Effector CD4-positive, alpha-beta T cell (primary cell): ENCODE data around the gene G6PC2. TPM values are rescaled to one million over a fixed set of nuclear protein-coding genes. Genes with fewer than 3 reads are reported as not detected.
"Not testable (repeated sequence)": the region's sequence is repeated elsewhere in the genome, so short reads cannot be mapped to it uniquely, and the experiment has no call there.

Experiments
- DNase-seq: peaks from one replicate; pipeline ENCODE4 v3.0.0-alpha.2; 2020
- total RNA-seq: gene quantifications from one replicate; lab custom pipeline; 2026; lab: John Stamatoyannopoulos, UW

The G6PC2 gene, protein sequence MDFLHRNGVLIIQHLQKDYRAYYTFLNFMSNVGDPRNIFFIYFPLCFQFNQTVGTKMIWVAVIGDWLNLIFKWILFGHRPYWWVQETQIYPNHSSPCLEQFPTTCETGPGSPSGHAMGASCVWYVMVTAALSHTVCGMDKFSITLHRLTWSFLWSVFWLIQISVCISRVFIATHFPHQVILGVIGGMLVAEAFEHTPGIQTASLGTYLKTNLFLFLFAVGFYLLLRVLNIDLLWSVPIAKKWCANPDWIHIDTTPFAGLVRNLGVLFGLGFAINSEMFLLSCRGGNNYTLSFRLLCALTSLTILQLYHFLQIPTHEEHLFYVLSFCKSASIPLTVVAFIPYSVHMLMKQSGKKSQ
- not detected for total RNA-seq

DNA sequence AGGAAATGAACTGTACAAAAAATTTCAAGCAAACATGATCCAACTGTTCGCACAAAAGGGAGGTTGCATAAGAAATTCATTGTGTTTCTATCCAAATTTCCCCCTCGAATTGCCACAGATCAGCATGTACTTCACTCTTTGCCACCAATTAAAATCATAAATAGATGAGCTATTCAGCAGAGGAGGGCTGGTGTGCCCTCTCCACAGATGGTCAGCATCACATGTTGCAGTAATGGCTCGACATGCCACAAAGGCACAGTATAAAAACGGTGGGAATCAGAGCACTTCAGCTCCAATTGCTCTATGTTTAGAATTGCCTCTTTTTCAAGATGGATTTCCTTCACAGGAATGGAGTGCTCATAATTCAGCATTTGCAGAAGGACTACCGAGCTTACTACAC is at the start of gene G6PC2:
G6PC2 (plus strand) TSS at position 289 of the 400 bp plus-strand sequence; CDS start at position 330, 41 bp downstream.
- DNase-seq, result no peak

- no peak for DNase-seq
These were observed 49.3 kb upstream of the G6PC2 start for GRCh38 chr2:168851674-168852320.

DNA sequence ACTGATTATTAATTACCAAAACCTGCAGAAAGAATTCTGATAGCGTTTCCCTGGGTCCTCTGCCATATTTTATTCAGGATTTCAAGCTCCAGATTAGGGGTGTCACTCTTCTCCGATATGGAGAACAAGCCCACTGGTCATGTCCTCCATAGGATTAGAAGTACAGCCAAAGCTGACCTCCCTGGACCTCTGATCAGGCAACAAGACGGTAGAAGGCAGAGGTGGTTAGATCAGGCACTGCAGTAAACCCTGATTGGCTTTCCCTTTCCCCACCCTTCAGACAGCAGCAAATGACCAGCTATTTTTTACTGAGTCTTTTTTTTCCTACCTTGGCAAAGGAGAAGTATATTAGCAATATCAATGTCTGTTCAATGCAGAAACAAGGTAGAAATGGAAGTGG is 48.6 kb upstream of the G6PC2 start:
- DNase-seq, result no peak

DNA sequence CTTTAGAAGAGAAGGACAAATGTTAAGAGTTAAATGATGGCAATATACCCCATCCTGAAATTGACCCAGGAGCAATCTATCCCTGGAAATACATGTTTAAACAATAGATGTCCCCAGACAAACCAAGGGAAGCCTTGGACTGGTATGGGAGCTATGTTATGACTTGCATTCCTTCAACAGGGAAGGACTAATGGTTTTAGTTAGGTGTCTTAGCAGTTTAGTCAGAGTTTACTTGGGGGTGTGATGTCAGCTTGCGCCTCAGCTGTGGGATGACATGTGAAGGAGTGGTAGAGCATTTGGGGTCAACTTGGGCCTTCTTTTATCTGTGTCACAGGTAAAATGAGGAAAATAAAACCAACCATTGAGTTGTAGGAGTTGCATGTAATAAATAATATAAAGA is 47.6 kb upstream of the G6PC2 start:
- no peak for DNase-seq

GRCh38 chr2:168854651-168855050 is 46.4 kb upstream of the G6PC2 start:
- no peak for DNase-seq

DNA sequence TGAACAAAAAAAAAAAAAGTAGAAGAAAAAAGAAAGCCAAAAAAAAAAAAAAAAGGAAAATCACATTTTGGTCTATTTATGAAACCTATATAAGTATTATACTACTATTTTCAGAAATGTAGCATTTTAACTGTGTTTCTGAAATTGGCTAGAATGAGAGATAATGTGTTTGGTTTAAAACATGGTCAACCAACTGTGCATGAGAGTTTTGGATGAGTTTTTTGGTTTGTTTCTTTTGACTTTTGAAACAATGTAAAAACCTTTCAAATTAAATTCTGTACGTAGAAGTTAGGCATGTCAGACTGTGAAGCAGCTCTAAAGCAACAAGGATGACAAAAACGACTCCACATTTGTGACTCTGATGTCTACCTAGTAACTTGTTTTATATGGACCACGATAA is 45.5 kb upstream of the G6PC2 start:
- no peak for DNase-seq

DNA sequence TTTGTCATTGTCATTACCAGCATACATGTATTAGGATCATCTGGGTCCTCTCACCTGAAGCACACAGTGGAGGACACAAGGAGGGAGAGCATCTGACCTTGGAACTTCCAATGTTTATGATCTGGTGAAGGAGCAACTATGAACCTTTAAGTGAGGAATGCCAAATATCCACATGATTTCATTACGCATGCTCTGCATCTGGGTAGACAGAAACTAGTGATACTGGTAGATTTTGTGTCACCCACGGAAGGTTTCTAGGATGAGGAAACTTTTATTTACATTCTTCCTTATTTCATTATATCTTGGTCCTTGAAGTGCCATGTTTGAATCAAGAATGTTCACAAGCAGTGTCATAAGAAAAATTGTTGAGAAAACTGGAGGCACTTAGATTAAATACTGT is 42.9 kb upstream of the G6PC2 start:
- DNase-seq, result no peak

DNA sequence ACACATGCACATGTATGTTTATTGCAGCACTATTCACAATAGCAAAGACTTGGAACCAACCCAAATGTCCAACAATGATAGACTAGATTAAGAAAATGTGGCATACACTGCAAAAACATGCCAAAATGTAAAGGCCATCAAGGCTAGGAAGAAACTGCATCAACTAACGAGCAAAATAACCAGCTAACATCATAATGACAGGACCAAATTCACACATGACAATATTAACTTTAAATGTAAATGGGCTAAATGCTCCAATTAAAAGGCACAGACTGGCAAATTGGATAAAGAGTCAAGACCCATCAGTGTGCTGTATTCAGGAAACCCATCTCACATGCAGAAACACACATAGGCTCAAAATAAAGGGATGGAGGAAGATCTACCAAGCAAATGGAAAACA is 33.9 kb upstream of the G6PC2 start:
- DNase-seq, result not testable (repeated sequence)

- DNase-seq, result not testable (repeated sequence)
These were observed 30.7 kb upstream of the G6PC2 start for GRCh38 chr2:168870369-168870768.

DNA sequence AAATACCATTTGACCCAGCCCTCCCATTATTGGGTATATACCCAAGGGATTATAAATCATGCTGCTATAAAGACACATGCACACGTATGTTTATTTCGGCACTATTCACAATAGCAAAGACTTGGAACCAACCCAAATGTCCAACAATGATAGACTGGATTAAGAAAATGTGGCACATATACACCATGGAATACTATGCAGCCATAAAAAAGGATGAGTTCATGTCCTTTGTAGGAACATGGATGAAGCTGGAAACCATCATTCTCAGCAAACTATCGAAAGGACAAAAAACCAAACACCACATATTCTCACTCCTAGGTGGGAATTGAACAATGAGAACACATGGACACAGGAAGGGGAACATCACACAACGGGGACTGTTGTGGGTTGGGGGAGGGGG is 30.3 kb upstream of the G6PC2 start:
- not testable (repeated sequence) for DNase-seq

- DNase-seq, result no peak
These were observed 26.6 kb upstream of the G6PC2 start for GRCh38 chr2:168874368-168875054.

GRCh38 chr2:168882163-168882562 is 18.9 kb upstream of the G6PC2 start:
- DNase-seq, result not testable (repeated sequence)

DNA sequence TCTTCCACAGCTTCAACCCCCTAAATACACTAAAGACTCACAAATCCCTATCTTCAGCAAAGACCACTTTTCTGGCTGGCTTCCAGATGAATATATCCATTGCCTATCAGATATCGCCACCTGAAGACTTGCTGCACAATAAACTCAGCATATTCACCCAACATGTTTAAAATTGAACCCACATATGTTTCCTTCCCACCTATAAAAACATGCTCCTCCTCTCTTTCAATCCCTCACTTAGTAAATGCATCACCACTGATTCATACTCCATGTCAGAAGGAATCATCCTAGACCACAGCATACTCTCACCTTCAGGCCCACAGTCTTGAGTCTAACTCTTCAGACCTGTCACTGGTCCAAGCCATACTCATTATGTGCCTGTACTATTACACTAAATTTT is 16.1 kb upstream of the G6PC2 start:
- no peak for DNase-seq

DNA sequence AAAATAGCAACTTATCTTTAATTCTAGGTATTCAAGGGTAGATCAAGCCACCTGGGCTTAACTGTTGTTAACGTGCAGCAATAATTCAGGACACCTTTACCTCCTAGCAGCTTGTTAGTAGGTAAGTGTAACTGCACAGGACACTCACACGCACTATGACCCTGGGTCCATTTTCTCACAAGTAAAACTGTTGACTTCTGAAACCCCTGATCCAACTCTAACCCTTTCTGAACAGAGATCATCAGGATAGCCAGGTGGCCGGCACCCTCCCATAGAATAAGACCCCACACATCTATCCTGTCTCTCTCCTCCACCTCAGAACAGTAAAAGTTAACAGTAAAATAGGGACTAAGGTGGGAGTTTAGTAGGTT is 11.5 kb upstream of the G6PC2 start:
- no peak for DNase-seq

- DNase-seq, result peak; percentile 83
These were observed 10.9 kb upstream of the G6PC2 start, which contains the start of gene SPC25 for GRCh38 chr2:168890006-168890782. SPC25 (minus strand) TSS chr2:168890430; CDS start chr2:168889519, 911 bp downstream.

DNA sequence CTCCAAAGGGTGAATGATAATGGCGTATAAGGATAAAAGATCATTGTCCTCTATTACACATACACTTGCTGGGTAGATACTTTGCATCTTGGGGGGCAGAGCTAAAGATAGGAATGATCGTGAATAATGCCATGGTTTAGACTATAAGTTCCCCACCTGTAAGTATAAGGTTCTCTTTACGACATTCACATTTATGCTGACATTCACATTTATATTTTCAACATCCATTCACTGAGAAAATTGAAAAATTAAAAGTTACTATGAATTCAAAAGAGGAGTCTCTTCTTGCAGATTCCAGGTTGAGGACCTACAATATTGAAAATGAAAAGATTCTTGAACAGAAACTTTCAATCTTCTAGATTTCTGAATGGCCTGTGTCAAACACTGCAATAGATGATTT is 8.8 kb upstream of the G6PC2 start:
- DNase-seq, result no peak

DNA sequence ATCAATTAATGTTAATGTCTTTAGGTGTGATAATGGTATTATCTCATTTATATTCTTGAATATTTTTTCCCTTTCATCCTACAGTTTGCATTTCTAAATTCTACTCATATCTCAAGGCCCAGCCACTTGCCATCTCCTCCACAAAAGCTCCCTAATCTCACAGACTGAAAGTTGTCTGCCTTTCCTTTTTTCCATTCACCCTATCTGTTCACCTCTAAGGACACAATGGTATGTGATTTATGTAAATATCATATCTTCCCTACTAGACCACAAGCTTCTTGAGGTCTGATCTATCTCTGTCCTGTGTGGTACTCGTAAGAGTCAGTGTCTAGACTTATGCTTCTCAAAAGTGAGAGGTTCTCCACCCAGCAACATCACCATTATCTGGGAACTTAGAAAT is 7.0 kb upstream of the G6PC2 start:
- DNase-seq, result no peak

GRCh38 chr2:168894720-168895119 is 6.4 kb upstream of the G6PC2 start:
- no peak for DNase-seq

GRCh38 chr2:168895771-168896170 is 5.3 kb upstream of the G6PC2 start:
- DNase-seq, result no peak

- DNase-seq, result no peak
These were observed 4.3 kb upstream of the G6PC2 start for GRCh38 chr2:168896783-168897182.

DNA sequence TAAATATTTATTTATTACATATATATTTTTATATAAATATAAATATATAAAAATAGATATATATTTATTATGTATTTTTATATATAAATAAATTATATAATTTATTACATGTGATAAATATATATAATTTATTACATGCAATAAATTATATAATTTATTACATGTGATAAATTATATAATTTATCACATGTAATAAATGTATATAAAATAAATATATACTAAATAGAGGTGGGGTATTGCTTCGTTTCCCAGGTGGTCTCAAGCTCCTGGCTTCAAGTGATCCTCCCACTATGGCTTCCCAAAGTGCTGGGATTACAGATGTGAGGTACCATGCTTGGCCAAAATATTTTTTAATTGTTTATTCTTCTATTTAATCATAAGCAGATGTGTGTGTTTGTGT is 3.6 kb upstream of the G6PC2 start:
- no peak for DNase-seq

GRCh38 chr2:168903888-168904287 is 2.8 kb downstream of the G6PC2 start:
- DNase-seq, result no peak

DNA sequence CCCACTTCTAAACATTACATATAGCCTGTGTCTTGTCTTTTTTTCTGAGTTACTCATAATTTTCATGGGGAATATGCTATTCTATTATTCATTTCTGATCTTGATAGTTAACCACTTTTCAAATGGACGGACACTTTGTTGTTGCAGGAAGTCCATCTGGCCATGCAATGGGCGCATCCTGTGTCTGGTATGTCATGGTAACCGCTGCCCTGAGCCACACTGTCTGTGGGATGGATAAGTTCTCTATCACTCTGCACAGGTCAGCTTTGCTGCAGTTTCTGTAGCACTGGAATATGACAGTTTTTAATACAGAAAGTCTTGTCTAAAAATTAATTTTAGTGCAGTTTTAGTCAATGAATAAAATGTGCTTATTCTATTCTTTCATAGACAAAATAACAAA is 3.3 kb downstream of the G6PC2 start:
- DNase-seq, result no peak
